H1 (cell line): ENCODE data around the gene ZNF202.

ENCODE experiments used
- BRCA1 ChIP-seq: IDR thresholded peaks from 2 replicates; pipeline ENCODE4 v1.6.1; 2012; ENCODE audit warnings: low read depth, low read length, improper control_type of control experiment
- CTCF ChIP-seq, 3 experiments: IDR thresholded peaks; 1 replicate in 2 of 3; 2 replicates in 1 of 3; pipeline versions ENCODE4 v1.5.1 to v1.6.1; 2011; ENCODE audit warnings: low read length in 3 of 3, mild to moderate bottlenecking in 3 of 3, inconsistent platforms in 2 of 3, low read depth in 1 of 3, moderate library complexity in 1 of 3; ENCODE audit not compliant: insufficient read depth in 1 of 3; ENCODE audit errors: control extremely low read depth in 1 of 3
- EZH2 ChIP-seq: fragments of 200-600 bp; sonication (generic); IDR thresholded peaks from 2 replicates; pipeline ENCODE4 v1.7.1; 2012; ENCODE audit warnings: low read depth, mild to moderate bottlenecking, moderate library complexity, low read length, inconsistent platforms; ENCODE audit not compliant: severe bottlenecking
- POLR2A ChIP-seq, 2 experiments: IDR thresholded peaks; 1 replicate in 1 of 2; 2 replicates in 1 of 2; pipeline ENCODE4 v1.6.1; 2011; ENCODE audit warnings: low read depth in 2 of 2, low read length in 2 of 2, mild to moderate bottlenecking in 2 of 2; ENCODE audit errors: control extremely low read depth in 1 of 2
- POLR2AphosphoS5 ChIP-seq: IDR thresholded peaks from 2 replicates; pipeline ENCODE4 v1.6.1; 2011; ENCODE audit warnings: low read depth, low read length
- RAD21 ChIP-seq, 2 experiments: IDR thresholded peaks in 1 of 2; conservative IDR thresholded peaks in 1 of 2; 2 replicates each; pipeline ENCODE4 v1.6.1; 2011; ENCODE audit warnings: low read depth in 2 of 2, low read length in 2 of 2, improper control_type of control experiment in 1 of 2, inconsistent platforms in 1 of 2, mild to moderate bottlenecking in 1 of 2, moderate library complexity in 1 of 2
- RFX5 ChIP-seq: IDR thresholded peaks from 2 replicates; pipeline ENCODE4 v1.6.1; 2011; ENCODE audit warnings: low read depth, low read length, improper control_type of control experiment, borderline replicate concordance
- SUZ12 ChIP-seq: fragments of 200-600 bp; sonication (generic); IDR thresholded peaks from 2 replicates; pipeline ENCODE4 v1.6.1; 2012; ENCODE audit warnings: mild to moderate bottlenecking, inconsistent platforms, low read length, moderate library complexity, mixed read lengths
- ZNF274 ChIP-seq: IDR thresholded peaks from 2 replicates; pipeline ENCODE4 v1.7.0; 2012; ENCODE audit warnings: low read length, borderline replicate concordance; ENCODE audit errors: extremely low read depth

GRCh38 chr11:123707206-123707605, 34.3 kb downstream of the ZNF202 start:
- TF ChIP-seq POLR2A (IDR thresholded peaks at IDR 0.05; ENCODE audit: control extremely low read depth in 1 of 2, low read depth in 2 of 2, low read length in 2 of 2) (no peak), SUZ12 (no peak), EZH2 (no peak), BRCA1 (no peak), RFX5 (no peak), CTCF (IDR thresholded peaks at IDR 0.05; ENCODE audit: control extremely low read depth in 1 of 3, insufficient read depth in 1 of 3, low read depth in 1 of 3, low read length in 3 of 3) (no peak), POLR2AphosphoS5 (no peak), RAD21 (IDR thresholded peaks at IDR 0.05 in 1 of 2, conservative IDR thresholded peaks at IDR 0.05 in 1 of 2; ENCODE audit: low read depth in 2 of 2, low read length in 2 of 2) (no peak), ZNF274 (no peak)
